Hepatocyte (in vitro differentiated cells): ENCODE data around the gene KSR2. TPM values are rescaled to one million over a fixed set of nuclear protein-coding genes. Genes with fewer than 3 reads are reported as not detected.
A peak's percentile ranks its signal among the peaks of the same experiment; 100 is the strongest.

ENCODE experiments used
- DNase-seq: peaks from one replicate; pipeline ENCODE4 v3.0.0-alpha.2; 2016; ENCODE audit warnings: low spot score
- H2AFZ ChIP-seq: fragments of 200-600 bp; sonication (generic); 2 replicates; pipeline ENCODE4 v1.6.0; 2016; ENCODE audit warnings: antibody characterized with exemption, mild to moderate bottlenecking
- H3K27ac ChIP-seq: fragments of 200-600 bp; sonication (generic); 2 replicates; pipeline ENCODE4 v1.5.1; 2016; ENCODE audit warnings: mild to moderate bottlenecking
- H3K27me3 ChIP-seq: fragments of 200-600 bp; sonication (generic); 2 replicates; pipeline ENCODE4 v1.6.1; 2016
- H3K36me3 ChIP-seq: fragments of 200-600 bp; sonication (generic); replicated peaks from 2 replicates; pipeline ENCODE4 v1.5.1; 2016; ENCODE audit warnings: low read depth; ENCODE audit not compliant: insufficient read depth
- H3K4me1 ChIP-seq: fragments of 200-600 bp; sonication (generic); 2 replicates; pipeline ENCODE4 v1.5.1; 2016; ENCODE audit warnings: mild to moderate bottlenecking, moderate library complexity; ENCODE audit not compliant: insufficient read depth
- H3K4me2 ChIP-seq: fragments of 200-600 bp; sonication (generic); 2 replicates; pipeline ENCODE4 v1.6.0; 2016
- H3K4me3 ChIP-seq: fragments of 200-600 bp; sonication (generic); 2 replicates; pipeline ENCODE4 v1.5.1; 2016; ENCODE audit warnings: mild to moderate bottlenecking
- H3K79me2 ChIP-seq: fragments of 200-600 bp; sonication (generic); 2 replicates; pipeline ENCODE4 v1.6.0; 2017; ENCODE audit warnings: mild to moderate bottlenecking
- H3K9me2 ChIP-seq: fragments of 200-600 bp; sonication (generic); replicated peaks from 2 replicates; pipeline ENCODE4 v1.6.0; 2017; ENCODE audit warnings: mild to moderate bottlenecking; ENCODE audit not compliant: insufficient read depth
- H3K9me3 ChIP-seq: fragments of 200-600 bp; sonication (generic); 2 replicates; pipeline ENCODE4 v1.5.1; 2016; ENCODE audit warnings: low read depth, mild to moderate bottlenecking
- H4K20me1 ChIP-seq: fragments of 200-600 bp; sonication (generic); 2 replicates; pipeline ENCODE4 v1.6.0; 2016; ENCODE audit warnings: mild to moderate bottlenecking; ENCODE audit not compliant: insufficient read depth, poor library complexity, severe bottlenecking
- EZH2 ChIP-seq: fragments of 200-600 bp; sonication (generic); IDR thresholded peaks from 2 replicates; pipeline ENCODE4 v1.6.1; 2016; ENCODE audit warnings: antibody characterized with exemption, mild to moderate bottlenecking, borderline replicate concordance
- EZH2phosphoT487 ChIP-seq: fragments of 200-600 bp; sonication (generic); IDR thresholded peaks from one replicate; pipeline ENCODE4 v1.6.1; 2018; ENCODE audit warnings: antibody characterized with exemption, mild to moderate bottlenecking, low read depth, moderate library complexity; ENCODE audit not compliant: unreplicated experiment, severe bottlenecking
- WGBS: methylation state at CpG from one replicate; pipeline ENCODE4 v1.1.6; 2016; ENCODE audit warnings: low lambda C conversion rate; ENCODE audit errors: missing lambda C conversion rate; 5-methylcytosine and 5-hydroxymethylcytosine counted together
- polyA plus RNA-seq: library from polyadenylated mRNA; unstranded; fragments of >200 nt; fragmentation: Nextera tagmentation; extraction: Ambion mirVana; gene quantifications from 2 replicates; pipeline ENCODE4 v1.2.1, GENCODE V29; 2016
- total RNA-seq: library from RNA; depleted of rRNA; stranded (reverse); fragments of >200 nt; gene quantifications from 2 replicates; pipeline ENCODE4 v1.2.3, GENCODE V29; 2014
- TF ChIP-seq, protein P1 (sequence below): fragments of 200-600 bp; sonication (generic); IDR thresholded peaks from 2 replicates; pipeline ENCODE4 v1.5.1; 2016; ENCODE audit warnings: antibody characterized with exemption, mild to moderate bottlenecking; ENCODE audit not compliant: poor library complexity

Gene KSR2
- total and polyA plus RNA-seq, 2 experiments from 2014 or later: 0.37 to 0.46 TPM

DNA sequence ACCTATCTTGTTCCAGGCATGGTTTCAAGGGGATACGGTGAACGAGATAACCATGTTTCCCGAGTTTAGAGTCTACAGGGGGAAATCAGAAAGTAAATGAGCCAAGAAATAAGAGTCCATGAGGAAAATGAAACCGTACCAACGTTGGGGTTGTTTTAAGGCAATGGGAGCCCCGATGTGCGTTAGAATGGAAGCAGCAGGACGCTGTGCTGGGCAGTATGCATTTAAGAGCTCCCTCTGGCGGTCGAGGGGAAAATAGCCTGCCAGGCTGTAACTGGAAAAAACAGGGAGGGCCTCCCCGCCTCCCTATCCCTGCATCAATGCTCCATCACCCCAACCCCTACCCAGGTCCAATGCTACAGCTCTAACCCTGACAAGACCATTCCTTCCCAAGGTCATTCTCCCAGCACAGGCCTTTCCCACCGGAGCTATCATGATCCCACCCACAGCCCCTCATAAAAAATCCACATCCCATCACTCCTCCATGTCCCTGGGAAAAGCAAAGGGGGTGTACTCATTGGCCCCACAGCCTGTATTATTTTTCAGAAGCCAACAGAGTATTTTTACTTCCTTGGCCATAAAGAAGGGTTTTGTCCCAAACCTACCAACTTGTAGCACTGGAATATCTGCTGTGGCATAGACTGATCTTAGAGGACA, 381.0 kb downstream of the KSR2 start:
- peak; percentile 70 for DNase-seq
- Histone ChIP-seq H3K9me3 (no peaks in the 10 kb centered on the region), H4K20me1 (no peaks in the 10 kb centered on the region), H3K9me2 (no peaks in the 10 kb centered on the region), H3K36me3 (no peaks in the 10 kb centered on the region), H2AFZ (no peak overlapping the region), H3K27me3 (peaks cover 26% of the 10 kb centered on the region), H3K27ac (no peak overlapping the region), H3K79me2 (no peaks in the 10 kb centered on the region), H3K4me2 (peak overlapping the region; percentile 50), H3K4me3 (no peak overlapping the region), H3K4me1 (no peaks in the 10 kb centered on the region)
- TF ChIP-seq, protein P1, sequence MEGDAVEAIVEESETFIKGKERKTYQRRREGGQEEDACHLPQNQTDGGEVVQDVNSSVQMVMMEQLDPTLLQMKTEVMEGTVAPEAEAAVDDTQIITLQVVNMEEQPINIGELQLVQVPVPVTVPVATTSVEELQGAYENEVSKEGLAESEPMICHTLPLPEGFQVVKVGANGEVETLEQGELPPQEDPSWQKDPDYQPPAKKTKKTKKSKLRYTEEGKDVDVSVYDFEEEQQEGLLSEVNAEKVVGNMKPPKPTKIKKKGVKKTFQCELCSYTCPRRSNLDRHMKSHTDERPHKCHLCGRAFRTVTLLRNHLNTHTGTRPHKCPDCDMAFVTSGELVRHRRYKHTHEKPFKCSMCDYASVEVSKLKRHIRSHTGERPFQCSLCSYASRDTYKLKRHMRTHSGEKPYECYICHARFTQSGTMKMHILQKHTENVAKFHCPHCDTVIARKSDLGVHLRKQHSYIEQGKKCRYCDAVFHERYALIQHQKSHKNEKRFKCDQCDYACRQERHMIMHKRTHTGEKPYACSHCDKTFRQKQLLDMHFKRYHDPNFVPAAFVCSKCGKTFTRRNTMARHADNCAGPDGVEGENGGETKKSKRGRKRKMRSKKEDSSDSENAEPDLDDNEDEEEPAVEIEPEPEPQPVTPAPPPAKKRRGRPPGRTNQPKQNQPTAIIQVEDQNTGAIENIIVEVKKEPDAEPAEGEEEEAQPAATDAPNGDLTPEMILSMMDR: peak; percentile 74
- TF ChIP-seq EZH2: no peak
- no peak for TF ChIP-seq EZH2phosphoT487
- WGBS: 18% methylated on average over 12 of the region's 12 CpGs

DNA sequence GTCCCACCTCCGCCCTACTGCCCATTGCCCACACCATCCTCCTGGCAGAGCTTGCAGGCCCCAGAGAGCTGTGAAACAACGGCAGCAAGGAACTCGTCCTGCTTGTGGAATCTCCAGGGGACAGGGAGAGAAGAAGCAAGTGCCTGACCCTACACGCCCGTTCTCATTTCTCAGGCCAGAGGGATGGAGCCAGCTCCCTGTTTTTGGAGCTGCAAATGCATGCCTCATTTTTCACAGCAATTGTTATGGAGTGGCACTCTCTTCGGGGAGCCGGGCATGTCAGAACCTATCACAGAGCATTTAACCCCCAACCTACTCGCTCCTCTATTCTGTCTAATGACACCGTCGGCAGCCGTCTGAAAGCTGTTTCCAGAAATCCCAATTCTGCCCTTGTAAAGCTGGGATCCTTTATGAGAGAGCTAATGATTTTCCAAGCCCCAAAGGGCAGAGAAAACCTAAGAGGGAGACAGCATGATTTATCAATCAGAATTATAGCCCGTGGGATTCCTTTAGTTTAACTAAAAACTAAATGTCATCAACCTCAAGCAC, 385.0 kb downstream of the KSR2 start:
- no peaks in the 10 kb centered on the region for H3K36me3 ChIP-seq
- peaks cover 29% of the 10 kb centered on the region for H3K27me3 ChIP-seq
- H3K79me2 ChIP-seq: no peaks in the 10 kb centered on the region
- TF ChIP-seq, protein P1: no peak
- TF ChIP-seq EZH2: no peak
- DNase-seq: no peak
- 32% methylated on average over 12 of the region's 12 CpGs for WGBS
- no peaks in the 10 kb centered on the region for H3K9me3 ChIP-seq
- H2AFZ ChIP-seq: no peak overlapping the region
- H3K4me1 ChIP-seq: no peaks in the 10 kb centered on the region
- no peak overlapping the region for H3K4me3 ChIP-seq
- no peaks in the 10 kb centered on the region for H3K9me2 ChIP-seq
- no peaks in the 10 kb centered on the region for H4K20me1 ChIP-seq
- H3K4me2 ChIP-seq: peak overlapping the region; percentile 41
- H3K27ac ChIP-seq: no peak overlapping the region

DNA sequence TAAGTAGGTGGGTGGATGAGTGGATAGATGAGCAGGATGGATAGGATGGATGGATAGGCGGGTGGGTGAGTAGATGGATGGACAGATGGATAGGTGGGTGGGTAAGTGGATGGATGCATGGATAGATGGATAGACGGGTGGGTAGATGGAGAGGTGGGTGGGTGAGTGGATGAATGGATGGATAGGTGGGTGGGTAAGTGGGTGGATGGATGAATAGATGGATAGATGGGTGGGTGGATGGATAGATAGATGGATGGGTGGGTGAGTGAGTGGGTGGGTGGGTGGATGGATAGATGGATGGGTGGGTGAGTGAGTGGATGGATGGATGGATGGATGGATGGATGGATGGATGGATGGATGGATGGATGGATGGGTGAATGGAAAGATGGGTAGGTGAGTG, 385.7 kb downstream of the KSR2 start:
- Histone ChIP-seq H3K36me3 (no peaks in the 10 kb centered on the region), H3K4me2 (no peak overlapping the region), H3K27me3 (peaks cover 30% of the 10 kb centered on the region), H4K20me1 (no peaks in the 10 kb centered on the region), H3K9me2 (no peaks in the 10 kb centered on the region), H3K4me1 (no peaks in the 10 kb centered on the region), H3K4me3 (no peak overlapping the region), H3K9me3 (no peaks in the 10 kb centered on the region), H3K27ac (no peak overlapping the region), H2AFZ (no peak overlapping the region), H3K79me2 (no peaks in the 10 kb centered on the region)
- DNase-seq: no peak
- TF ChIP-seq, protein P1: no peak
- TF ChIP-seq EZH2: no peak
- no peak for TF ChIP-seq EZH2phosphoT487
- 94% methylated on average over 2 of the region's 2 CpGs for WGBS
